DOHH2 (cell line): ENCODE data around the gene UEVLD.
"Not testable (repeated sequence)": the region's sequence is repeated elsewhere in the genome, so short reads cannot be mapped to it uniquely, and the experiment has no call there.

Experiments used
- EZH2phosphoT487 ChIP-seq: fragments of 200-600 bp; sonication (generic); IDR thresholded peaks from 2 replicates; pipeline ENCODE4 v1.6.1; 2017; ENCODE audit warnings: borderline replicate concordance, mild to moderate bottlenecking, antibody characterized with exemption, low read length, moderate library complexity, mixed read lengths
- TF ChIP-seq, protein P1 (sequence below): fragments of 200-600 bp; sonication (generic); IDR thresholded peaks from one replicate; pipeline ENCODE4 v1.5.1; 2014; ENCODE audit warnings: antibody characterized with exemption, mild to moderate bottlenecking, low read depth, low read length; ENCODE audit not compliant: poor library complexity, severe bottlenecking

DNA sequence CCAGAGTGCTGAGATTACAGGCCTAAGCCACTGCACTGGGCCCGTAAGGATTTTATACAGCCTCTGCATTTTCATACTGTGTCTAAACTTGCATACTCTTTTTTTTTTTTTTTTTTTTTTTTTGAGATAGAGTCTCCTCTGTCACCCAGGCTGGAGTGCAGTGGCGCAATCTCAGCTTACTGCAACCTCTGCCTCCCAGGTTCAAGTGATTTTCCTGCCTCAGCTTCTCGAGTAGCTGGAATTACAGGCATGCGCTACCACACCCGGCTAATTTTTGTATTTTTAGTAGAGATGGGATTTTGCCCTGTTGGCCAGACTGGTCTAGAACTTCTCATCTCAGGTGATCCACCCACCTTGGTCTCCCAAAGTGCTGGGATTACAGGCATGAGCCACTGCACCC is 5.6 kb upstream of the UEVLD start:
- TF ChIP-seq, protein P1, sequence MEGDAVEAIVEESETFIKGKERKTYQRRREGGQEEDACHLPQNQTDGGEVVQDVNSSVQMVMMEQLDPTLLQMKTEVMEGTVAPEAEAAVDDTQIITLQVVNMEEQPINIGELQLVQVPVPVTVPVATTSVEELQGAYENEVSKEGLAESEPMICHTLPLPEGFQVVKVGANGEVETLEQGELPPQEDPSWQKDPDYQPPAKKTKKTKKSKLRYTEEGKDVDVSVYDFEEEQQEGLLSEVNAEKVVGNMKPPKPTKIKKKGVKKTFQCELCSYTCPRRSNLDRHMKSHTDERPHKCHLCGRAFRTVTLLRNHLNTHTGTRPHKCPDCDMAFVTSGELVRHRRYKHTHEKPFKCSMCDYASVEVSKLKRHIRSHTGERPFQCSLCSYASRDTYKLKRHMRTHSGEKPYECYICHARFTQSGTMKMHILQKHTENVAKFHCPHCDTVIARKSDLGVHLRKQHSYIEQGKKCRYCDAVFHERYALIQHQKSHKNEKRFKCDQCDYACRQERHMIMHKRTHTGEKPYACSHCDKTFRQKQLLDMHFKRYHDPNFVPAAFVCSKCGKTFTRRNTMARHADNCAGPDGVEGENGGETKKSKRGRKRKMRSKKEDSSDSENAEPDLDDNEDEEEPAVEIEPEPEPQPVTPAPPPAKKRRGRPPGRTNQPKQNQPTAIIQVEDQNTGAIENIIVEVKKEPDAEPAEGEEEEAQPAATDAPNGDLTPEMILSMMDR, result not testable (repeated sequence)
- not testable (repeated sequence) for TF ChIP-seq EZH2phosphoT487
